Keratinocyte (primary cell): ENCODE results near the gene NALF2. TPM values are rescaled to one million over a fixed set of nuclear protein-coding genes. Genes with fewer than 3 reads are reported as not detected.

ENCODE experiments used
- DNase-seq: peaks from one replicate; pipeline ENCODE4 v3.0.0-alpha.2; 2011; ENCODE audit warnings: low read depth, missing footprints, low spot score
- FAIRE-seq: peaks from 2 replicates; lab custom pipeline; 2011; peaks lifted over from hg19 to GRCh38; lab: Jason Lieb, UNC
- H2AFZ ChIP-seq: 2 replicates; pipeline ENCODE4 v1.6.0; 2012; ENCODE audit warnings: low read length, control low read depth, inconsistent platforms; ENCODE audit not compliant: control insufficient read depth
- H3K27ac ChIP-seq: 2 replicates; pipeline ENCODE4 v1.5.1; 2011; ENCODE audit warnings: low read length; ENCODE audit not compliant: control insufficient read depth, insufficient read depth
- H3K27me3 ChIP-seq: 3 replicates; pipeline ENCODE4 v1.6.0; 2011; ENCODE audit warnings: low read length; ENCODE audit not compliant: control insufficient read depth, insufficient read depth; ENCODE audit errors: extremely low read depth
- H3K36me3 ChIP-seq, 2 experiments: 2 replicates in 1 of 2; 3 replicates in 1 of 2; pipeline ENCODE4 v1.5.1; 2011; ENCODE audit warnings: low read length in 2 of 2, mild to moderate bottlenecking in 1 of 2; ENCODE audit not compliant: control insufficient read depth in 2 of 2, insufficient read depth in 2 of 2; ENCODE audit errors: extremely low read depth in 1 of 2
- H3K4me1 ChIP-seq: 3 replicates; pipeline ENCODE4 v1.5.1; 2011; ENCODE audit warnings: low read length; ENCODE audit not compliant: control insufficient read depth, insufficient read depth; ENCODE audit errors: extremely low read depth
- H3K4me2 ChIP-seq: 3 replicates; pipeline ENCODE4 v1.6.0; 2011; ENCODE audit warnings: low read depth, low read length; ENCODE audit not compliant: control insufficient read depth, insufficient read depth; ENCODE audit errors: extremely low read depth
- H3K4me3 ChIP-seq, 3 experiments: fragments of 200-600 bp in 1 of 3; sonication (generic) in 1 of 3; 2 replicates in 2 of 3; 3 replicates in 1 of 3; pipeline ENCODE4 v1.5.1; 2011 to 2016; ENCODE audit warnings: low read length in 3 of 3, mild to moderate bottlenecking in 3 of 3, control low read depth in 2 of 3, inconsistent platforms in 1 of 3, low read depth in 1 of 3, mixed read lengths in 1 of 3, mixed run types in 1 of 3, moderate library complexity in 1 of 3; ENCODE audit not compliant: control insufficient read depth in 2 of 3, insufficient read depth in 2 of 3; ENCODE audit errors: extremely low read depth in 1 of 3
- H3K79me2 ChIP-seq: 2 replicates; pipeline ENCODE4 v1.6.0; 2012; ENCODE audit warnings: low read length; ENCODE audit not compliant: control insufficient read depth, insufficient read depth
- H3K9ac ChIP-seq: 3 replicates; pipeline ENCODE4 v1.6.0; 2011; ENCODE audit warnings: low read length; ENCODE audit not compliant: control insufficient read depth, insufficient read depth; ENCODE audit errors: extremely low read depth
- H3K9me1 ChIP-seq: 3 replicates; pipeline ENCODE4 v1.6.0; 2011; ENCODE audit warnings: low read length; ENCODE audit not compliant: control insufficient read depth, insufficient read depth; ENCODE audit errors: extremely low read depth
- H3K9me3 ChIP-seq: 2 replicates; pipeline ENCODE4 v1.5.1; 2012; ENCODE audit warnings: low read depth, low read length; ENCODE audit not compliant: control insufficient read depth
- H4K20me1 ChIP-seq: 3 replicates; pipeline ENCODE4 v1.6.0; 2011; ENCODE audit warnings: low read length; ENCODE audit not compliant: control insufficient read depth, insufficient read depth; ENCODE audit errors: extremely low read depth
- CTCF ChIP-seq, 3 experiments: IDR thresholded peaks in 1 of 3; conservative IDR thresholded peaks in 1 of 3; optimal IDR thresholded peaks in 1 of 3; 2 replicates in 2 of 3; 3 replicates in 1 of 3; pipeline versions ENCODE3 to v1.5.1; 2011; ENCODE audit warnings: low read length in 3 of 3, mild to moderate bottlenecking in 3 of 3, moderate library complexity in 2 of 3, control low read depth in 1 of 3, inconsistent platforms in 1 of 3; ENCODE audit not compliant: insufficient read depth in 2 of 3; ENCODE audit errors: extremely low read depth in 1 of 3
- EZH2 ChIP-seq: IDR thresholded peaks from one replicate; pipeline ENCODE4 v1.6.1; 2012; ENCODE audit warnings: inconsistent platforms, mild to moderate bottlenecking, low read length, moderate library complexity
- dilution Hi-C: fragments of 300-500 bp; cut with MboI; formaldehyde crosslinking; loops from one replicate; pipeline ENCODE4 v1.7.0; 2020; ENCODE audit warnings: low sequenced_read_pairs; ENCODE audit not compliant: extremely low pct_ligation_motif_present
- polyA plus RNA-seq, 5 experiments: library from polyadenylated mRNA; depleted of rRNA in 3 of 5; stranded (reverse) in 3 of 5; stranded (forward) in 1 of 5; unstranded in 1 of 5; fragments of >200 nt; gene quantifications; 1 replicate in 1 of 5; 2 replicates in 3 of 5; 3 replicates in 1 of 5; pipeline versions ENCODE4 v1.2.1 to v1.2.3, GENCODE V29; 2011 to 2012; ENCODE audit warnings: missing spikeins in 2 of 5, low read depth in 1 of 5, low replicate concordance in 1 of 5

The NALF2 gene
- polyA plus RNA-seq, 1 donor (not counting 4 experiments of a cell fraction or from before 2014, with no cell fraction given) = 2.5 TPM

DNA sequence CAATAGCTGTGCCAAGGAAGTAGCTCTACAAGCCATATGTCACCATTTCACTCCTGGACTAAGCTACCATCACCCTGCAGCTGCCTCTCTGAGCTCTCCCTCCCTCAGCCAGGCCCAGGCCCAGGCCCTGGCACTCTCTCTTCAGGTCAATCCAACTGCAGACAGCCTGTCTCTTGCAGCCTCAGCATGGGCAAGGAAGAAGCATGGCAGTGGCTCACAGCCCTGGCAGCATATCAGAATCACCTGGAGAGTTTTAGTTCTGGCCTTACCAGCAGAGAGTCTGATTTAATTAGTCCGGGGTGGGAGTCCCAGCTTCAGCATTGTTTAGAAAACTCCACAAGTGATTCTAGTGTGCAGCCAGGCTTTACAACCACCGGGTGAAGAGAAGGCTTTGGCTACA lies 31.5 kb downstream of the NALF2 start:
- H3K79me2 ChIP-seq = no peaks in the 10 kb centered on the region
- no peaks in the 10 kb centered on the region for H3K36me3 ChIP-seq
- H3K4me1 ChIP-seq = no peaks in the 10 kb centered on the region
- no peak overlapping the region for H3K9ac ChIP-seq
- H3K27me3 ChIP-seq = peaks cover 4% of the 10 kb centered on the region
- no peaks in the 10 kb centered on the region for H3K9me1 ChIP-seq
- no peaks in the 10 kb centered on the region for H4K20me1 ChIP-seq
- no peaks in the 10 kb centered on the region for H3K9me3 ChIP-seq
- no peak overlapping the region for H3K27ac ChIP-seq
- DNase-seq (no peak), FAIRE-seq (no peak)
- no peak overlapping the region for H2AFZ ChIP-seq
- TF ChIP-seq CTCF (optimal IDR thresholded peaks at IDR 0.05 in 1 of 3, IDR thresholded peaks at IDR 0.05 in 1 of 3, conservative IDR thresholded peaks at IDR 0.05 in 1 of 3; ENCODE audit: extremely low read depth in 1 of 3, insufficient read depth in 2 of 3, low read length in 3 of 3) = no peak
- TF ChIP-seq EZH2 = no peak
- dilution Hi-C loops = no loop called here
- no peak overlapping the region for H3K4me2 ChIP-seq
- H3K4me3 ChIP-seq = no peak overlapping the region

DNA sequence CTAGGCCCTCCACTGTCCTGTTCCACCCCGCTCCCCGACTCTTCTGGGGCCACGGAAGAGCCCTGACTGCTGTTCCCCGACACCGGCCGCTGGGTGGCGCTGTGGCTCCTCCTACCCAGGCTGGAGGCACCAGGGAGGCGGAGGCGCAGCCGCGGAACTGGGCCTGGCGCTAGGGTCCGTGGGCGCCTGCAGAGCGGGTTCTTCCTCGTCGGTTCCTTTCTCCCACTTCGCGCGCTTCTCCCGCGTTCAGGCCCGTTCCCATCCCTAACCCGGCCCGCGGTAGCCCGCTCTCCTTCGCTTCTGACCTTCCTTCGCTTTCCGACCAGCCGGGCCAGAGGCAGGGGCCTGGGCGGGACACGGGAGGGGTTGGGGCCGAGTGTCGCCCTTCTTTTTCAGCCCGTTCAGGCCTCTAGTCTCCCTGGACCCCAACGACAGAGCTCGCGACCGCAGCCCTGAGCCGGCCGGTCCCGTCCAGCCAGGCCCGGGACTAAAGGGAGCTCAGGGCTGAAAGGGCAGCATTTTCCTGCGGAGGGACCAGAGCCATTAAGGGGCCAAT lies 34.3 kb downstream of the NALF2 start:
- no peak overlapping the region for H3K9ac ChIP-seq
- H4K20me1 ChIP-seq = no peaks in the 10 kb centered on the region
- H3K27me3 ChIP-seq = peaks cover 4% of the 10 kb centered on the region
- peak overlapping the region; percentile 57 for H2AFZ ChIP-seq
- peak overlapping the region in 2 of 3 experiments; percentile 20 to 31 for H3K4me3 ChIP-seq
- H3K4me1 ChIP-seq = no peaks in the 10 kb centered on the region
- dilution Hi-C loops = no loop called here
- peak overlapping the region; percentile 57 for H3K4me2 ChIP-seq
- no peaks in the 10 kb centered on the region for H3K36me3 ChIP-seq
- TF ChIP-seq EZH2 (no peak), CTCF (optimal IDR thresholded peaks at IDR 0.05 in 1 of 3, IDR thresholded peaks at IDR 0.05 in 1 of 3, conservative IDR thresholded peaks at IDR 0.05 in 1 of 3; ENCODE audit: extremely low read depth in 1 of 3, insufficient read depth in 2 of 3, low read length in 3 of 3) (peak; percentile 47 to 83 (median 79))
- DNase-seq = peak; percentile 4
- no peaks in the 10 kb centered on the region for H3K9me3 ChIP-seq
- FAIRE-seq = no peak
- no peaks in the 10 kb centered on the region for H3K79me2 ChIP-seq
- H3K27ac ChIP-seq = no peak overlapping the region
- no peaks in the 10 kb centered on the region for H3K9me1 ChIP-seq
